ENCODE measurements around the gene MATN3. TPM values are rescaled to one million over a fixed set of nuclear protein-coding genes. Genes with fewer than 3 reads are reported as not detected.

The MATN3 gene
- total and polyA plus RNA-seq, 2 of the 13 experiments (the other 11 are each of a cell fraction or from before 2014, with no cell fraction given), result 36.1 to 208 TPM

- TF ChIP-seq EP300 (IDR thresholded peaks at IDR 0.05; ENCODE audit: low read depth in 2 of 2, low read length in 2 of 2) (peak in 1 of 2 experiments; percentile 88; a peak in 2 of 4 replicates), EP300 (CRISPR knock-in tag; IDR thresholded peaks at IDR 0.05; ENCODE audit: borderline replicate concordance) (peak; percentile 92), REST (IDR thresholded peaks at IDR 0.05; ENCODE audit: borderline replicate concordance in 1 of 2, low read depth in 1 of 2, low read length in 2 of 2) (no peak), SIX4 (CRISPR knock-in tag; IDR thresholded peaks at IDR 0.05) (no peak; the same call in 1 of the 2 replicates), TOE1 (CRISPR knock-in tag; IDR thresholded peaks at IDR 0.05) (no peak), RBAK (CRISPR knock-in tag; IDR thresholded peaks at IDR 0.05) (no peak), ZNF333 (CRISPR knock-in tag; IDR thresholded peaks at IDR 0.05; ENCODE audit: borderline replicate concordance) (no peak), RERE (CRISPR knock-in tag; IDR thresholded peaks at IDR 0.05; ENCODE audit: low read depth) (peak; percentile 20; the same call in 1 of the 2 replicates), MBNL3 (CRISPR knock-in tag; conservative IDR thresholded peaks at IDR 0.05) (no peak), AKAP8 (CRISPR knock-in tag; IDR thresholded peaks at IDR 0.05) (0 out of 2 replicates have a peak, but pooled peaks have one; percentile 25), ZNF44 (CRISPR knock-in tag; IDR thresholded peaks at IDR 0.05) (peak; percentile 67; the same call in 1 of the 2 replicates), NR2F6 (IDR thresholded peaks at IDR 0.05) (peak; percentile 40; the same call in 1 of the 2 replicates), NR2F6 (CRISPR knock-in tag; IDR thresholded peaks at IDR 0.05) (peak; percentile 18; the same call in 1 of the 2 replicates), ATF6 (CRISPR knock-in tag; conservative IDR thresholded peaks at IDR 0.05) (no peak), HMGXB4 (CRISPR knock-in tag; IDR thresholded peaks at IDR 0.05; ENCODE audit: borderline replicate concordance in 1 of 2, low read depth in 1 of 2) (peak; percentile 10 to 12; a peak in 1 of 4 replicates)
Measured at GRCh38 chr2:20013126-20013849, 820 bp upstream of the MATN3 start (continued).

Measured in HepG2 (cell line).